ENCODE data around the gene LIN54. TPM values are rescaled to one million over a fixed set of nuclear protein-coding genes. Genes with fewer than 3 reads are reported as not detected.

The LIN54 gene
- total and polyA plus RNA-seq, 9 of the 15 experiments (the other 6 are each of a cell fraction or from before 2014, with no cell fraction given): 2.2 to 22.5 (median 15.8) TPM

GRCh38 chr4:83010522-83011318 is at the start of gene LIN54 (continued):
- TF ChIP-seq MYC (IDR thresholded peaks at IDR 0.05; ENCODE audit: low read depth, low read length): no peak; the same call in 1 of the 2 replicates
- TF ChIP-seq MYC (CRISPR knock-in tag; IDR thresholded peaks at IDR 0.05; ENCODE audit: borderline replicate concordance, low read depth): no peak
- no peak for TF ChIP-seq PHB2 (IDR thresholded peaks at IDR 0.05; ENCODE audit: low read depth)
- no peak for TF ChIP-seq ZNF551 (CRISPR knock-in tag; IDR thresholded peaks at IDR 0.05)
- TF ChIP-seq FOXJ3 (CRISPR knock-in tag; IDR thresholded peaks at IDR 0.05): no peak
- TF ChIP-seq PCBP1 (IDR thresholded peaks at IDR 0.05; ENCODE audit: low read depth, low read length, poor library complexity, severe bottlenecking): no peak
- TF ChIP-seq, protein P1, sequence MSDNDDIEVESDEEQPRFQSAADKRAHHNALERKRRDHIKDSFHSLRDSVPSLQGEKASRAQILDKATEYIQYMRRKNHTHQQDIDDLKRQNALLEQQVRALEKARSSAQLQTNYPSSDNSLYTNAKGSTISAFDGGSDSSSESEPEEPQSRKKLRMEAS (CRISPR knock-in tag; IDR thresholded peaks at IDR 0.05): no peak
- no peak for TF ChIP-seq ZNF274 (IDR thresholded peaks at IDR 0.05; ENCODE audit: borderline replicate concordance, low read depth, low read length)
- TF ChIP-seq NR1H2 (CRISPR knock-in tag; IDR thresholded peaks at IDR 0.05): no peak
- no peak for TF ChIP-seq CREBBP (IDR thresholded peaks at IDR 0.05; ENCODE audit: low read depth, low read length)
- TF ChIP-seq PHF21A (IDR thresholded peaks at IDR 0.05; ENCODE audit: borderline replicate concordance, low read depth): no peak
- no peak; the same call in 1 of the 2 replicates for TF ChIP-seq PKNOX1 (IDR thresholded peaks at IDR 0.05)
- TF ChIP-seq BRF1 (IDR thresholded peaks at IDR 0.05; ENCODE audit: borderline replicate concordance, extremely low read depth, insufficient read length): no peak
- TF ChIP-seq SOX6 (IDR thresholded peaks at IDR 0.05): no peak
- TF ChIP-seq ZNF584 (CRISPR knock-in tag; IDR thresholded peaks at IDR 0.05; ENCODE audit: low read depth): no peak
- no peak for TF ChIP-seq PML (IDR thresholded peaks at IDR 0.05; ENCODE audit: low read length)
- TF ChIP-seq MTA1 (IDR thresholded peaks at IDR 0.05; ENCODE audit: borderline replicate concordance): no peak
